ENCODE data around the gene CRTC3. TPM values are rescaled to one million over a fixed set of nuclear protein-coding genes. Genes with fewer than 3 reads are reported as not detected.

The CRTC3 gene
- total RNA-seq, 2 experiments from 2014 or later: 5.6 to 14.7 TPM

GRCh38 chr15:90690585-90690984 lies 160.9 kb downstream of the CRTC3 start:
- ChIA-PET POLR2A (no interaction called here), CTCF (ENCODE audit: unreplicated experiment) (no interaction called here)
- peaks cover 9% of the 10 kb centered on the region; the same call in 1 of the 2 replicates for H3K9me3 ChIP-seq (ENCODE audit: low read length)
- H3K4me1 ChIP-seq (ENCODE audit: insufficient read depth, low read length, poor library complexity, severe bottlenecking): peaks cover 10% of the 10 kb centered on the region
- H3K27ac ChIP-seq (ENCODE audit: low read depth, low read length, poor library complexity, severe bottlenecking): no peak overlapping the region
- H3K9me2 ChIP-seq (ENCODE audit: insufficient read depth, low read length): no peaks in the 10 kb centered on the region
- intact Hi-C loops (cut with micrococcal nuclease; ENCODE audit: unreplicated experiment): loop anchor here (10.0 kb wide), 1 partner anchor 206 kb away; no protein-coding TSS in a partner anchor
- no peak for DNase-seq (ENCODE audit: low spot score)
- H3K79me2 ChIP-seq (ENCODE audit: insufficient read depth, low read depth, low read length): no peaks in the 10 kb centered on the region
- H3K4me3 ChIP-seq (ENCODE audit: low read depth, low read length, poor library complexity, severe bottlenecking): no peak overlapping the region
- no peak overlapping the region for H3K4me2 ChIP-seq (ENCODE audit: low read length)
- no peak for TF ChIP-seq EZH2phosphoT487 (IDR thresholded peaks at IDR 0.05; ENCODE audit: borderline replicate concordance, low read depth, low read length)
- no TSS peak for BruUV-seq (replicated peaks)
- no peak overlapping the region for H2AFZ ChIP-seq (ENCODE audit: low read length)
- no peaks in the 10 kb centered on the region for H4K20me1 ChIP-seq (ENCODE audit: insufficient read depth, low read length)
- no peaks in the 10 kb centered on the region for H3K36me3 ChIP-seq (ENCODE audit: insufficient read depth, low read length)

- H3K27ac ChIP-seq (ENCODE audit: low read depth, low read length, poor library complexity, severe bottlenecking): no peak overlapping the region
- TF ChIP-seq CTCF (conservative IDR thresholded peaks at IDR 0.05; ENCODE audit: low read length): no peak
- TF ChIP-seq EZH2phosphoT487 (IDR thresholded peaks at IDR 0.05; ENCODE audit: borderline replicate concordance, low read depth, low read length): no peak
- ChIA-PET POLR2A (no interaction called here), CTCF (ENCODE audit: unreplicated experiment) (interaction anchor here (0.6 kb wide), 1 partner anchor 212 kb away, joined by 4 read pairs; no protein-coding TSS in a partner anchor)
- peaks cover 6% of the 10 kb centered on the region for H3K4me1 ChIP-seq (ENCODE audit: insufficient read depth, low read length, poor library complexity, severe bottlenecking)
- no peaks in the 10 kb centered on the region for H3K9me2 ChIP-seq (ENCODE audit: insufficient read depth, low read length)
- H2AFZ ChIP-seq (ENCODE audit: low read length): no peak overlapping the region
- H3K9me3 ChIP-seq (ENCODE audit: low read length): peaks cover 9% of the 10 kb centered on the region; the same call in 1 of the 2 replicates
- no TSS peak for BruUV-seq (replicated peaks)
- no peak overlapping the region for H3K4me2 ChIP-seq (ENCODE audit: low read length)
- no peaks in the 10 kb centered on the region for H3K79me2 ChIP-seq (ENCODE audit: insufficient read depth, low read depth, low read length)
- H3K36me3 ChIP-seq (ENCODE audit: insufficient read depth, low read length): no peaks in the 10 kb centered on the region
- no peak overlapping the region for H3K4me3 ChIP-seq (ENCODE audit: low read depth, low read length, poor library complexity, severe bottlenecking)
- H4K20me1 ChIP-seq (ENCODE audit: insufficient read depth, low read length): no peaks in the 10 kb centered on the region
- DNase-seq (ENCODE audit: low spot score): no peak
- intact Hi-C loops (cut with micrococcal nuclease; ENCODE audit: unreplicated experiment): loop anchor here (10.0 kb wide), 1 partner anchor 207 kb away; no protein-coding TSS in a partner anchor
Observed at GRCh38 chr15:90691369-90691768, 161.6 kb downstream of the CRTC3 start.

GRCh38 chr15:90691982-90692773 lies 162.5 kb downstream of the CRTC3 start:
- Histone ChIP-seq H3K4me3 (ENCODE audit: low read depth, low read length, poor library complexity, severe bottlenecking) (no peak overlapping the region), H3K9me2 (ENCODE audit: insufficient read depth, low read length) (no peaks in the 10 kb centered on the region), H3K4me2 (ENCODE audit: low read length) (no peak overlapping the region), H3K79me2 (ENCODE audit: insufficient read depth, low read depth, low read length) (no peaks in the 10 kb centered on the region), H3K27ac (ENCODE audit: low read depth, low read length, poor library complexity, severe bottlenecking) (no peak overlapping the region), H2AFZ (ENCODE audit: low read length) (no peak overlapping the region), H3K36me3 (ENCODE audit: insufficient read depth, low read length) (no peaks in the 10 kb centered on the region), H3K4me1 (ENCODE audit: insufficient read depth, low read length, poor library complexity, severe bottlenecking) (no peaks in the 10 kb centered on the region), H4K20me1 (ENCODE audit: insufficient read depth, low read length) (no peaks in the 10 kb centered on the region), H3K9me3 (ENCODE audit: low read length) (peaks cover 9% of the 10 kb centered on the region; the same call in 1 of the 2 replicates)
- no TSS peak for BruUV-seq (replicated peaks)
- POLR2A ChIA-PET: no interaction called here
- no peak for DNase-seq (ENCODE audit: low spot score)
- intact Hi-C loops (cut with micrococcal nuclease; ENCODE audit: unreplicated experiment): loop anchor here (2.0 to 10.0 kb wide), 2 partner anchors 207 to 371 kb away; no protein-coding TSS in a partner anchor
- TF ChIP-seq CTCF (conservative IDR thresholded peaks at IDR 0.05; ENCODE audit: low read length) (no peak), EZH2phosphoT487 (IDR thresholded peaks at IDR 0.05; ENCODE audit: borderline replicate concordance, low read depth, low read length) (no peak)
- CTCF ChIA-PET (ENCODE audit: unreplicated experiment): interaction anchor here (0.6 kb wide), 1 partner anchor 213 kb away, joined by 4 read pairs; no protein-coding TSS in a partner anchor

Other genes with a start within 250 kb of the CRTC3 start
- gene ZNF774, start 177.6 kb upstream of the CRTC3 start, total RNA-seq (2014; rRNA removed; shearing (Covaris generic)): 0.49 and 1.2 TPM in 2 replicates
- 1.3 and 1.6 TPM in 2 replicates for gene ZNF774, start 177.6 kb upstream of the CRTC3 start, total RNA-seq (2022)
- gene IQGAP1, start 141.7 kb upstream of the CRTC3 start, total RNA-seq (2014; rRNA removed; shearing (Covaris generic)): 98.7 and 147 TPM in 2 replicates
- gene IQGAP1, start 141.7 kb upstream of the CRTC3 start, total RNA-seq (2022): 114 and 120 TPM in 2 replicates
- 47.1 and 52.8 TPM in 2 replicates for gene BLM, start 187.4 kb downstream of the CRTC3 start, total RNA-seq (2014; rRNA removed; shearing (Covaris generic))
- gene BLM, start 187.4 kb downstream of the CRTC3 start, total RNA-seq (2022): 51.8 and 55.4 TPM in 2 replicates

All from OCI-LY7 (cell line).